Fibroblast of skin of back (primary cell): ENCODE results near the gene LHX6. TPM values are rescaled to one million over a fixed set of nuclear protein-coding genes. Genes with fewer than 3 reads are reported as not detected.

Experiments
- DNase-seq: peaks from one replicate; pipeline ENCODE4 v3.0.0-alpha.2; 2013
- polyA plus RNA-seq, 2 experiments: library from polyadenylated mRNA; unstranded; fragments of 120-200 nt; gene quantifications; one replicate each; pipeline ENCODE4 v1.2.1, GENCODE V29; 2013; ENCODE audit not compliant: insufficient read length in 2 of 2

The LHX6 gene
- 0.14 TPM for polyA plus RNA-seq (2013, experiment 1 of 2; ENCODE audit: insufficient read length)
- polyA plus RNA-seq (2013, experiment 2 of 2; ENCODE audit: insufficient read length), result not detected

DNA sequence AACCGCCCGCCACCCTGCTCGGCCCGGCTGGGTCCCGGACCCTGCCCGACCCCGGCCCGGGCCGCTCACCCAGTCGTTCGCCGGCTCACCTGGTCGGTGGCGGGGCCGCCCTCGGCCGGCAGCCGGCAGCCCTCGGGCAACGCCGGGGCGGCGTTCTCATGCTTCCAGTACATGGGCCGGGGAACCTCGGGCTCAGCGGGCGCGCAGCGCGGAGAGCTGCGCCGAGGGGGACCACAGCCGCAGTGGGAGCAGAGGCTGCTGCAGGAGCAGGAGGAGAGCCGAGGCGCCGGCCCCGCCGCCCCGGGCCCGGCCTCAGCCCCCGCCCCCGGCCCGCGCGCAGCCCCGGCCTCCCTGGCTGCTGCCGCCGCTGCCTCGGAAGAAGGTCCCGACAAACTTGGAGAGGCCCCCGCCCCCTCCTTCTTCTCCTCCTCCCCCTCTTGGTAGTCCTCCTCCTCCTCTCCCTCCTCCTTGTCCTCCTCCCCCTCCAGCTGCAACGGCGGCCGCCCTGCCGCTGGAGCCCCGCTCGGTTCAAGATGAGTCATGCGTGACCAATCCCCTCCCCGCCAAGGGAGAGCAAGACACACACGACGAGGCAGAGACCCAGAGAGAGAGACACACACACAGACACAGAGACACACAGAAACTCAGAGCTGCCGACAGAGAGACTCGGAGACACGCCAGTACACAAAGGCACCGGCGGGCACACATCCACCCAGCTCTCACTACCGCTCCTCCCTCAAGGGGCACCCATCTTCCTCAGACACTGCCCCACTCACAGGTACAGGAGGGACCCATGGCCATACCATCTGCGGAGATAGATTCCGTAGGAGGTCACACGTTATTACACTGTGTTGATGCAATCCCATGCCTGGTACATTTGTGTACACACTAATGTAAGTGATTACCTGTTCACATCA, at the start of gene LHX6:
LHX6 (minus strand) TSS at position 390 of the 917 bp plus-strand sequence; CDS start at position 173, 217 bp downstream.
- peak; percentile 65 for DNase-seq

- no peak for DNase-seq
Measured at GRCh38 chr9:122277285-122277897, 48.6 kb upstream of the LHX6 start.

DNA sequence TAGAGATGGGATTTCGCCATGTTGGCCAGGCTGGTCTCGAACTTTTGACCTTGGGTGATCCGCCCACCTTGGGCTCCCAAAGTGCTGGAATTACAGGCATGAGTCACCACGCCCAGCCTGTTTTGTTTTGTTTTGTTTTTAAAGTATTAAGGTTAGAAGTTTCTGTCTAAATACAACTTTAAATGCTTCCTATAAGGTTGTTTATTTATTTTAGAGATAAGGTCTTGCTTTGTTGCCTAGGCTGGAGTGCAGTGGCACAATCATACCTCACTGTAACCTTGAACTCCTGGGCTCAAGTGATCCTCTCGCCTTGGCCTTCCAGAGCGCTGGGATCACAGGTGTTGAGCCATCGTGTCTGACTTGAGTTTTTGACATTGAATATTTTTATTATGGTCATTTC, 47.3 kb upstream of the LHX6 start:
- DNase-seq, result no peak

GRCh38 chr9:122274055-122274454, 45.3 kb upstream of the LHX6 start:
- no peak for DNase-seq

DNA sequence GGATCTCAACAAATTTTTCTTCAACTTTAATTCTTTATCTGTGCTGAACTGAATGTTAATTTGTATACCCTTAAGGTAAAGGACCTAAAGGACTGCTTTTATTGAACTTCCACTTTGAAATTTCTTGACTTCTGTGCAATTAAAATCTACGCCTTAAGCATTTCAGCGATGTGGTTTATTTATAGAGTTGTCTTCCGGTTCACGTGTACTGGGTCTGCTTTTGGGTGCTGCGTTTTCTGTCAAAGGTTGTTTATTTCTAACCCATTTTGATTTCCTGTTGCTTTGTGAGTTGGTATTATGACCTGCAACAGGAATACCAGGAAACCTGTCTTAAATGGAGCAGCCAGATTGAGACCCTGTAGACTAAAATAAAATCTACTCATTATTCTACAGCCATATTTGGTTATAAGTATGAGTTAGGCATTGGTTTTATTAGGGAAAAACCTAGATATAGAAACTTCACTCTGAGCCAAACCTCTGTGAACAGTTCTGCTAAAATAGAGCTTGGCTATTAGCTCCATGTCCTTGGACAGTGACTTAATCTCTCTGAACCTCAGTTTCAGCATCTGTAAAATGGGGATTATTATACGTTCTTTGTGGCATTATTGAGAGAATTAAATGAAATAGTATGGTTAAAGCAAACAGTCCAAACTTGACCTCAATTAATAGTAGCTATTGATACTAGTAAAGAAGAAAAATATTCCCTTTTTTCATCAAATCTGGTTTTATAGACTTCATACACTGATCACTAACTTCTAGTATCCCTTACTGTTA, 39.5 kb upstream of the LHX6 start:
- no peak for DNase-seq

DNA sequence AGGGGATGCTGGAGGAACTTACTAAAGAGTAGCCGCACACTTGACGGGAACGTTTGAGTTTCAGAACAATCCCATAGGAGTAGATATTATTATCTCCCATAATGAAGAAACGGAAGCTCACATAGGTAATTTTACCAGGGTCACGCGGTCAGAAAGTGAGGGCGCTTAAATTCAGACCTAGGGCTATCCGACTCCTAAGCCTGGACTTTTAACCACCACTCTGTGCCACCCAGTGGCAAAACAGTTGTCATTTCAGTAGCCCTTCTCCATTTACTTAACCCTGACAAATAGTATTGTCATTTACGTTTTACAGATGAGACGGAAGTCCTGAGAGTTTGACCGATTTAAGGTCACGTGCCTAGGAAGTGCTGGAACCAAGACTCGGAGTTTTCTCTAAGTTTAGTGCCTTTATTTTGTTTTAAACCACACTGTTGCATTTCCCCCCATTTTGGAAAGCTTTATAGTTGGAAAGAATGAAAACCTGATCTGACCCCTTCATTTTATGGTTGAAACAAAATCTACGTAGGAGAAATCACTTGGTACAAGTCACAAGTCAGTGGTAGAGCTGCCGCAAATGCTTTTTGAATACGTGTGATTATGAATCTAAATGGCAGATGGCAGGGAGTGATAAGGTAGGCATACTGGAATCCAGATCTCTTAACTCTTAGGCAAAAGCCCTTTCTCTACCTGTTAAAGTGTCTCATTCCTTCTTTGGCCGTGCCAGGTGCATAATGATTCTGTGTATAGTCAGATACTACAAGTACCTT, 36.6 kb upstream of the LHX6 start:
- DNase-seq, result peak; percentile 37

DNA sequence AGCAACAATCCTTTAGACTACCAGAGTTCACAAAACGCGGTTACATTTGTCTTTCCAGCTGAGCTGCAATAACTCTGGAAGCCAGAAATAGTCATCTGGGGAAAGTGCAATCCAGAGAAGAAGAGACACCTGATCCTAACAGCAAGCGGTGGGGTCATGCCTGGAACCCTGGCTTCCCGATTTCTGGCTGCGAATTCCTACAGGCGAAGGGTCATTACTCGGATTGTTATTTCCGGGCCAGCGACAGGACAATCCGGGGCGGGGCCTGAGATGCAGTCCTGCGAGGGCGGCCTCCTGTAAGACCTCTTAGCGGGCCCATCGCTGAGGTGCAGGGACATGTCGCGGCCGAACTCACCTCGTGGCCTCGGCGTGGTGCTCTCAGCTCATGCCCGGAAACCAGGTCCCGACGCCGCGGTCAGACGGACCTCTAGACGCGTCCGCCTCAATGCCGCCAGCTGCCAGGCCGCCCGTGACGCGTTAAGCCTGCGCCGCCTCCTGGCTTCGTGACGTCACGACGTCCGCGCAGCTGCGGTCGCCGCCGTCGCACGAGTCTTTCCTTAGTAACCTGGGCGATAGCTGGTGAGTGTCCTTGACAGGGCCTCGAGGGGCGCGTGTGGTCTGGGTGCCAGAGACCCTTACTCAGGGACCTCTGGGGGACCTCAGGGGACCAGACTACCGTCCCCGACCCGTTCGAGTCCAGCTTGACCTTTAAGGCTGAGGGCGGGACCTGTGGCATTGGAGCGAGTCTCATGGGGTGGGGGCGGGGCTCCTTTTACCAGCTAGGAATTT, 35.8 kb upstream of the LHX6 start, which contains the start of the genes MRRF and RBM18:
MRRF (plus strand) TSS at position 523 of the 789 bp plus-strand sequence. CDS start 6,010 bp downstream, outside the sequence.
RBM18 (minus strand) TSS at position 481 of the 789 bp plus-strand sequence. CDS start 3,348 bp downstream, outside the sequence.
- peak; percentile 88 for DNase-seq

DNA sequence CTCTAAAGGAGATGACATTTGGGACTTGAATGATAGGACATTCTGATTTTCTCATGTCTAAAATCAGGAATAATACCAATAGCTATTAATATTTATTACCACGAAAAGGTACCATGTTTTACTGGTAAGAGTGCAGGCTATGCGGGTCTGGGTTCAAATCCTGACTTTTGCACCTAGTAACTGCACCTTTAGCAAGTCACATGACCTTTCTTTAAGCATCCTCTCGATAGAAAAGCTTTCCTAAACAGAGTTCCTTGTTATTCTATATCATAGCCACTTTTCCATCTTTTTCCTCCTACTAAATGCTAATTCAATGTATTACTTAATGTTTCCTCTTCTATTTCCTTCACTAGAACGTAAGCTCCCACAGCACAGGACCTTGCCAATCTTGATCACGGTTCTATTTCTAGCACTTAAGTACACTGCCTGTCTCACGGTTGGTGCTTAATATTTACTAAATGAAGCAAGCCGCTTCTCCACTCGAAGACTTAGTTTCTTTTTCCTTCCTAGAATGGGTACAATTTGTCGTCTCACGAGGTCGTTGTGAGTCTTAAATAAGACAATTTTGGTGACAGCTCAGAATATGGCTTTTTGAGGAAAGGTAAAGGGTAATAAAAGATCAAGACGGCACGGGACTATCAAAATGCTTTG, 35.1 kb upstream of the LHX6 start:
- no peak for DNase-seq

DNA sequence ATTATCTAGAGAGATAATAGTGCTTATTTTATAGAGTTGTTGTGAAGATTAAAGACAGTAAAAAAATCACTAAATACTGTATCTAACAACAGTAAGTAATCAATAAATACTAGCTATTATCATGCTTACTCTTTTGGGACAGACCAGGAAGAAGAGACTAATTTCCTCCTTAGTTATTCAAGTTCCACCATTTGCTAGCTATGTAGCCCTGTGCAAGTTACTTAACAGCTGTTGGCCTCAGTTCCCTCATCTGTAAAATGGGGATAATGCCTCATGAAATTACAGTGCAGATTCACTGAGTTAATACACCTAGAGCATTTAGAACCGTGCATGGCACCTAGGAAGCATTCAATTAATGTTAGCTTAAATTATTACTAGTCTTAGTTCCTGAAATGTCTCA, 33.3 kb upstream of the LHX6 start:
- no peak for DNase-seq

GRCh38 chr9:122261469-122261881, 32.7 kb upstream of the LHX6 start:
- DNase-seq, result peak; percentile 55

GRCh38 chr9:122258886-122259415, 30.2 kb upstream of the LHX6 start:
- DNase-seq, result no peak

DNA sequence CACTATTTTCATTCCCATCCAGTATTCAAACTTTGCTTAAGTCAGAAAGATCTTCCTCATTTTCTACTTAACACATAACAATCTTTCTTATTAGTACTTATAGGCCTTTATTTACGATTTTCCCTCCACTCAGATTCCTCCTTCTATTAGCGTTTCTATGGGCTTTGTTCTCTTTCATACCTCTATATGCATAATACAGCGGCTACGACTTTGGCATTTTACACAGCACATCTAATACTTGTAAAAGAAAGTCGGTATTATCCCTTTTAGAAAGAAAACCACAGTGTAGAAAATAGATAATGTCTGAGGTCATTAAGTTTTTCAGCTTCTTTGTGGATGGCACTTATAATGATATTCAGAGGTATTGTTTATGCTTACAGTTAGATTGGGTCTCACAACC, 27.4 kb upstream of the LHX6 start:
- DNase-seq, result no peak

GRCh38 chr9:122254761-122255160, 26.0 kb upstream of the LHX6 start:
- DNase-seq, result no peak

GRCh38 chr9:122252796-122253195, 24.0 kb upstream of the LHX6 start:
- no peak for DNase-seq

DNA sequence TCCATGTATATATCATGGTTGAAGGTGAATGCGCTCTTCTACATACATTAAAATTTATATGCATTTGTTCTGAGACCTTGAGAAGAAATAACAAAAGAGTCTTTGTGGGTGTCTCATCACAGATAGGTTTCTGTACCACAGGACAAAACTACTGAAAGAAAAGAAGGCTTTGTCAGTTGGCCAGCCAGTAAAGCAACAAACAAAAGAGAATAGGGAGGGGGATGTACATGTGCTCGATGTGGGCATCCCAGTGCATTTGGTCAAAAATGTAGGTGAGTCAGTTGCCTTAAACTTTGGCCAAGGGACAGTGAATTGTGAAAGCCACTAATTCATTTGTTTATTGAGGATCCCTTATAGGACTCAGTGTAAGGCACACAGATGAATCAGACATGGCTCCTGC, 22.6 kb upstream of the LHX6 start:
- no peak for DNase-seq

DNA sequence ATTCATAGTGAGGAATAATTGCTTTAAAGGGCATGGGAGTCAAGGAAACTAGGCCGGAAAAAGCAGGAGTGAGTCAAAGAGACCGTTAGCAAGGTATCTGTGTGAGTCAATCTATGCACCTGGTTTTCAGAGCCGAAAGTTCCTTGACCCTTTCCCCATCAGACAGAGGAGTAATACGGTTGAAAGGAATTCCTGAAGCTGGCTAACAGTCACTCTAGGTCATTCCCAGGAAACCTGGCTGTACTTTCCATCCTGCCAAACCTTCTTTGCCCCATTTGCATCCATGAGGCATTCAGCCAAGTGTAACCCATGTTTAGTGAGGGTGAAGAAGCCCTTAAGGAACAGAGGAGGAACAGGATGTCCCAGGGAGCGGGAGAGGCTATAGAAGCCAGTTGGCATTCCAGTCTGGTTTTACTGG, 19.7 kb upstream of the LHX6 start:
- no peak for DNase-seq

DNA sequence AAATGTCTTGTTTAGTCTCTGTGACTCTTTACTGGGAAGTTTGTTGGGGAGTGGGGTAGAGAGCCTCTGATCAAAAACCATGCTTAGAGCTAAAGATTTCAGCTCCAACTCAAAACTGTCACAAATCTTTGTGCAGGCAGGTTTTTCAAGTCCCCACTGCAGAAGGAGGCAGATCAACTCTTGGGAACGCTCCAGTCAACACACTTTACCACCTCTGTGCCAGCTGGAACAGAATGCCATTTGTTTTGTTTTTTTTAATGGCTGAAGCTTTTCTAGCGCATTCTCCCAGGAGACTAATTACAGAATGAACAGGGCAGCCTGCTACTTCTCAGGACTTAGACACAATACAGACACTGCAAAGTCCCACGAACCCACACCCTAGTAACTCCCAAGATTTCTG, 17.9 kb upstream of the LHX6 start:
- no peak for DNase-seq

DNA sequence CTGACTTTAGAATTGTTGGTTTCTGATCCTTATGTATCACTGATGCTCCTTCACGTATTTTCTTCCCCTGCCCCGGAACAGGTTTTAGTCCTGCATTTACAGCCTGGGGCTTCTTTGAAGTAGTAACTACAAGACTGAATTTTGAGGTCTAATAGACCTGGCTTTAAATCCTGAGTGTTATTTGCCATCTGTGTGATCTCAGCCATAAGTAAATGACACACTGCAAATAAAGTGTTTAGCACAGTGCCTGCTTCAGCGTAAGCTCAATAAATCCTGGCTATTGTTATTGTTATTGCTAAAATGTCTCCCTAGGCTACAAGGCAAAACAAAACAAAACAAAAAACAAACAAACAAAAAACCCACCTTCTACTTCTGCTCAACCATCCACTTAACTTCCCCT, 15.6 kb upstream of the LHX6 start:
- no peak for DNase-seq

DNA sequence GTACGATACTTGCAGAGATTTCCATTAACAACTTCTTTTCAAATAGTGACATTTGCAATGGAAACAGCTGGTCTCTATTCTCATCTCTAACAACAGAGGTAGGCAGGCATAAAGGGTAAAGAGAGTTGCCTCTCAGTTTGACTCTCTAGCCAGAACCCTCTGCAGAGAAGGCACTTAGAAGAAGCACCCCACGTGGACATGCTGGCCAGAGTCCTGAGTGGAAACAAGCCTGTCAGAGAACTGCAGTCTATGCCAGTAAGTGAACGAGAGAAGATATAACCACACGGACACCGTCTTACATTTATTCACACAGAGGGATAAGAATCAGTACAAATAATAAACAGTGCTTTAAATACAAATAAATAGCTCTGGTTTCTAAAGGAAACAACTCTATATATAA, 11.0 kb upstream of the LHX6 start:
- no peak for DNase-seq

DNA sequence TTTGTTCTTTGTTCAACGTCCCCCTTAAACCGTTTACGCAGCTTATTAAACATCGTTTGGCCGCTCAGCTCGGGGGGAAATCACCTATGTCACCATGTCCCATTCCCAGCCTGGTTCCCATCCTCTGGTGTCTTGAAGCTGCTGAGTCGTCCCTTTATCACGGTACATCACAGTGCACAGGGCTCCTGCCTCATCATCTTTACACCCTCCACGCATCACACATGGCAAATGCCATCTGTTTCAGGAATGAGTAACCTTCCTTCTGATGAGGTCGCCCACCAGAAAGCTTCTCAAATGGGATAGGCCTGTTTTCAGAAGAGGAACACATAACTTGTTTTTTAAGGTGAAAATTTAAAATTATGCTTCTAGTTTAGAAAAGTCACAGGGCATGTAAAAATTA, 7.9 kb upstream of the LHX6 start:
- no peak for DNase-seq
